Activated naive CD8-positive, alpha-beta T cell (primary cell): ENCODE measurements around the gene SMIM12.
"Not testable (repeated sequence)": the region's sequence is repeated elsewhere in the genome, so short reads cannot be mapped to it uniquely, and the experiment has no call there.

Experiments
- H3K27ac Mint-ChIP-seq: one replicate; pipeline ENCODE4 v1.8.0; 2021; ENCODE audit warnings: mixed read lengths
- H3K27me3 Mint-ChIP-seq: one replicate; pipeline ENCODE4 v1.8.0; 2021; ENCODE audit warnings: mixed read lengths
- H3K36me3 Mint-ChIP-seq: one replicate; pipeline ENCODE4 v1.8.0; 2021; ENCODE audit warnings: mixed read lengths
- H3K4me1 Mint-ChIP-seq: one replicate; pipeline ENCODE4 v1.8.0; 2021; ENCODE audit warnings: low read depth, mixed read lengths
- H3K4me3 Mint-ChIP-seq: one replicate; pipeline ENCODE4 v1.8.0; 2021; ENCODE audit warnings: mild to moderate bottlenecking, mixed read lengths
- H3K9me3 Mint-ChIP-seq: one replicate; pipeline ENCODE4 v1.8.0; 2021; ENCODE audit warnings: low read depth, mixed read lengths

SMIM12 gene

DNA sequence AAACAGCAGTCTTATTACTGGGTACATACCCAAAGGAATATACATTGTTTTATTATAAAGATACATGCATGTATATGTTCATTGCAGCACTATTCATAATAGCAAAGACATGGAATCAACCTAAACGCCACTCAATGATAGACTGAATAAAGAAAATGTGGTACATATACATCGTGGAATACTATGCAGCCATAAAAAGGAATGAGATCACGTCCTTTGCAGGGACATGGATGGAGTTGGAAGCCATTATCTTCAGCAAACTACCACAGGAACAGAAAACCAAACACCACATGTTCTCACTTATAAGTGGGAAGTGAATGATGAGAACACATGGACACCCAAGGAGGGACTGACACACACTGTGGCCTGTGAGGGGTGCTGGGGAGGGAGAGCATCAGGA is 48.8 kb downstream of the SMIM12 start:
- H3K4me1 Mint-ChIP-seq, H3K36me3 Mint-ChIP-seq, H3K27me3 Mint-ChIP-seq, H3K27ac Mint-ChIP-seq, H3K4me3 Mint-ChIP-seq, H3K9me3 Mint-ChIP-seq: not testable (repeated sequence)

DNA sequence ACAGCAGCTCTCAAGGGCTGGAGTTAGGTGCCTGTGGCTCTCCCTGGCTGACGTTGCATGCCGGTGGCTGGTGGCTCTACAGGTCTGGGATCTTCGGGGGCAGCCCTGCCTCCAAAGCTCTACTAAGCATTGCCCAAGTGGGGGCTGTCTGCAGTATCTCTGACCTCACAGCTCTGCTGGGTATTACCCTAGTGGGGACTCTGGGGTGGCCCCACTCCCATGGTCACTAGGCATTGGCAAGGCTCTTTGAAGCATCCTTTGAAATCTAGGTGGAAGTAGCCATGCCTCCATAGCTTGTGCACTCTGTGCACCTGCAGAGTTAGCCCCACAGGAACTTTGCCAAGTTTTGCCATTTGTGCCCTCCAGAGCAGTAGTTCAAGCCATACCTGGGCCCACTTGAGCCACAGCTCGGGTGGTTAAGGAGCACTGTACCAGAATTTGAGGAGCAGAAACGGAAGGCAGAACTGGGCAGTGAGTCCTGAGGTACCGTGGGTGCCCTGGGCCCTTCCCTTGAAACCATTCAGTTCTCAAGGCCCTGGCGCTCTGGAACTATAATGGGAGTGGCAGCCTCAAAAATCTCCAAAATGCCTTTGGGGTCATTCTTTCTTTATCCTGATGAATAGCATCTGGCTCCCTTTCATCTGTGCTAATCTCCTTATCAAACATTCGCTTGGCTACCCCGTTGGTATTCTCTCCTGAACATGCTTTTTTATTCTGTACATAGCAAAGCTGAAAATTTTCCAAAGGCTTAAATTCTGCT is 51.3 kb downstream of the SMIM12 start:
- peaks cover 4% of the 10 kb centered on the region for H3K9me3 Mint-ChIP-seq
- no peaks in the 10 kb centered on the region for H3K27me3 Mint-ChIP-seq
- peaks cover 14% of the 10 kb centered on the region for H3K36me3 Mint-ChIP-seq
- no peaks in the 10 kb centered on the region for H3K4me1 Mint-ChIP-seq
- H3K4me3 Mint-ChIP-seq: no peak overlapping the region
- H3K27ac Mint-ChIP-seq: no peak overlapping the region

GRCh38 chr1:34806396-34806795 is 53.2 kb downstream of the SMIM12 start:
- H3K4me3 Mint-ChIP-seq: no peak overlapping the region
- H3K27me3 Mint-ChIP-seq: no peaks in the 10 kb centered on the region
- H3K27ac Mint-ChIP-seq: no peak overlapping the region
- H3K4me1 Mint-ChIP-seq: no peaks in the 10 kb centered on the region
- peaks cover 14% of the 10 kb centered on the region for H3K36me3 Mint-ChIP-seq
- H3K9me3 Mint-ChIP-seq: peaks cover 4% of the 10 kb centered on the region

DNA sequence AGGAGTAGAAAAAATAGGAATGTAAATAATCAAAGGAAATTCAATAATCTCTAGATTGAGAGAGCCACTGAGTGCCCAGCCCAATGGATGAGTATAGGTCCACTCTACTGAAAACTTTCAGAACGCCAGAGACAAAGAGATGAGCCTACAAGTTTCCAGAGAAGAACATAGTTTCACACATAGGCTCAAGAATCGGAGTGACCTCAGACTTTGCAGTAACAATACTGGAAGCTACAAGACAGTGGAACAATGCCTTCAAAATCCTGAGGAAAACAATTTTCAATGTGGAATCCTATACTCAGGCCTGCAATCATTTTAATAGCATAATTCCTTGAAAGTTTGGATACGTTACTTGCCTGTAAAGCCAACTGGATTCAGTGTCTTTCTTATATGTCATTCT is 55.8 kb downstream of the SMIM12 start:
- Mint-ChIP-seq H3K36me3 (peaks cover 10% of the 10 kb centered on the region), H3K9me3 (peaks cover 4% of the 10 kb centered on the region), H3K4me3 (no peak overlapping the region), H3K4me1 (peaks cover 3% of the 10 kb centered on the region), H3K27me3 (no peaks in the 10 kb centered on the region), H3K27ac (no peak overlapping the region)
